ENCODE results near the gene IGSF21. TPM values are rescaled to one million over a fixed set of nuclear protein-coding genes. Genes with fewer than 3 reads are reported as not detected.

Gene IGSF21
- total and polyA plus RNA-seq, 2 donors (not counting 3 experiments of a cell fraction or from before 2014, with no cell fraction given): not detected

DNA sequence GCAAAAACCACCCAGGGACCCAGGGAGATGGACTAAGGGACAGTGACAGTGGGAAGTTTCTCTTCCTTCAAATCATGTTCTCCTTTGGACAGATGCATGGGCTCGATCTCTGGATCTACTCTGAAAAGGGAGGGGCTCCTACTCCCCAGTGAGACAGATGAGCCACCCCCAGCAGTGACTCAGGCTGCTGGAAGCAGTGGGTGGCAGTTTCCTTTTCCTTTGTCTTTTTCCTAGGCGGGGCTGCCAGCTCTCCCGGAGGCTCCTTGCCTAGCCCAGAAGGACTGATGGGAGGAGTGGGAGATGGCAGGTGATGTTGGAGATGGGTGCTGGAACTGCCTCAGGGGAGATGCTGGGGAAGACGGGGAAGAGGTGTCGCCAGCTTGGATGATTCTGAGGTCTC lies 41.0 kb upstream of the IGSF21 start:
- no peak overlapping the region for H2AFZ ChIP-seq (ENCODE audit: low read depth, low read length)
- no peaks in the 10 kb centered on the region for H3K4me1 ChIP-seq (ENCODE audit: control insufficient read depth, extremely low read depth, insufficient read depth, low read length)
- H3K36me3 ChIP-seq (ENCODE audit: control insufficient read depth in 2 of 2, extremely low read depth in 1 of 2, insufficient read depth in 2 of 2, low read length in 2 of 2): no peaks in the 10 kb centered on the region
- H3K9me1 ChIP-seq (replicated peaks; ENCODE audit: control insufficient read depth, extremely low read depth, insufficient read depth, low read length): no peaks in the 10 kb centered on the region
- intact Hi-C loops (cut with micrococcal nuclease): no loop called here
- TF ChIP-seq GATA2 (IDR thresholded peaks at IDR 0.05; ENCODE audit: insufficient read depth, insufficient read length, low read depth, low read length): no peak
- TF ChIP-seq, protein P1, sequence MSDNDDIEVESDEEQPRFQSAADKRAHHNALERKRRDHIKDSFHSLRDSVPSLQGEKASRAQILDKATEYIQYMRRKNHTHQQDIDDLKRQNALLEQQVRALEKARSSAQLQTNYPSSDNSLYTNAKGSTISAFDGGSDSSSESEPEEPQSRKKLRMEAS (IDR thresholded peaks at IDR 0.05; ENCODE audit: insufficient read depth, insufficient read length): no peak
- TF ChIP-seq, protein P2, sequence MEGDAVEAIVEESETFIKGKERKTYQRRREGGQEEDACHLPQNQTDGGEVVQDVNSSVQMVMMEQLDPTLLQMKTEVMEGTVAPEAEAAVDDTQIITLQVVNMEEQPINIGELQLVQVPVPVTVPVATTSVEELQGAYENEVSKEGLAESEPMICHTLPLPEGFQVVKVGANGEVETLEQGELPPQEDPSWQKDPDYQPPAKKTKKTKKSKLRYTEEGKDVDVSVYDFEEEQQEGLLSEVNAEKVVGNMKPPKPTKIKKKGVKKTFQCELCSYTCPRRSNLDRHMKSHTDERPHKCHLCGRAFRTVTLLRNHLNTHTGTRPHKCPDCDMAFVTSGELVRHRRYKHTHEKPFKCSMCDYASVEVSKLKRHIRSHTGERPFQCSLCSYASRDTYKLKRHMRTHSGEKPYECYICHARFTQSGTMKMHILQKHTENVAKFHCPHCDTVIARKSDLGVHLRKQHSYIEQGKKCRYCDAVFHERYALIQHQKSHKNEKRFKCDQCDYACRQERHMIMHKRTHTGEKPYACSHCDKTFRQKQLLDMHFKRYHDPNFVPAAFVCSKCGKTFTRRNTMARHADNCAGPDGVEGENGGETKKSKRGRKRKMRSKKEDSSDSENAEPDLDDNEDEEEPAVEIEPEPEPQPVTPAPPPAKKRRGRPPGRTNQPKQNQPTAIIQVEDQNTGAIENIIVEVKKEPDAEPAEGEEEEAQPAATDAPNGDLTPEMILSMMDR (IDR thresholded peaks at IDR 0.05; ENCODE audit: extremely low read depth in 1 of 2, insufficient read depth in 1 of 2, low read depth in 1 of 2, low read length in 2 of 2): no peak
- no peak for TF ChIP-seq JUN (IDR thresholded peaks at IDR 0.05; ENCODE audit: borderline replicate concordance, insufficient read depth, insufficient read length, low read depth)
- TF ChIP-seq POLR2AphosphoS5 (IDR thresholded peaks at IDR 0.05; ENCODE audit: insufficient read depth, low read depth, low read length): no peak
- TF ChIP-seq POLR2A (IDR thresholded peaks at IDR 0.05; ENCODE audit: low read depth, low read length): no peak
- no peak for TF ChIP-seq EZH2 (IDR thresholded peaks at IDR 0.05; ENCODE audit: borderline replicate concordance, low read depth, low read length, severe bottlenecking)
- no peak for TF ChIP-seq MYC (IDR thresholded peaks at IDR 0.05; ENCODE audit: low read depth, low read length)
- TF ChIP-seq FOS (IDR thresholded peaks at IDR 0.05; ENCODE audit: borderline replicate concordance, insufficient read depth, low read length): no peak
- CTCF ChIA-PET: no interaction called here
- H4K20me1 ChIP-seq (replicated peaks; ENCODE audit: control insufficient read depth, extremely low read depth, insufficient read depth, low read length): no peaks in the 10 kb centered on the region
- no peak overlapping the region for H3K27ac ChIP-seq (ENCODE audit: insufficient read depth, low read depth, low read length)
- DNase-seq (ENCODE audit: low read depth, low spot score) (no peak), FAIRE-seq (no peak)
- no TSS peak for BruUV-seq (replicated peaks)
- H3K27me3 ChIP-seq (ENCODE audit: control insufficient read depth in 2 of 2, insufficient read depth in 2 of 2, low read length in 2 of 2): no peaks in the 10 kb centered on the region
- H3K9me3 ChIP-seq (replicated peaks; ENCODE audit: control insufficient read depth, insufficient read depth, low read length): peaks cover 9% of the 10 kb centered on the region
- no peaks in the 10 kb centered on the region for H3K79me2 ChIP-seq (ENCODE audit: control insufficient read depth, insufficient read depth, low read length)
- no peak overlapping the region for H3K4me2 ChIP-seq (ENCODE audit: insufficient read depth, low read length)
- POLR2A ChIA-PET: no interaction called here
- H3K4me3 ChIP-seq (replicated peaks in 1 of 3; ENCODE audit: insufficient read depth in 1 of 3, low read depth in 1 of 3, low read length in 3 of 3): no peak overlapping the region
- dilution Hi-C loops (cut with MboI; ENCODE audit: extremely low pct_ligation_motif_present, low sequenced_read_pairs): no loop called here
- H3K9ac ChIP-seq (replicated peaks; ENCODE audit: extremely low read depth, insufficient read depth, low read length): no peak overlapping the region
